GM23248 (cell line): ENCODE results near the gene F5.

ENCODE experiments used
- EZH2 ChIP-seq: fragments of 200-600 bp; sonication (generic); IDR thresholded peaks from 2 replicates; pipeline ENCODE4 v1.6.1; 2018; ENCODE audit warnings: antibody characterized with exemption, mild to moderate bottlenecking; ENCODE audit not compliant: insufficient read depth, poor library complexity, severe bottlenecking
- EZH2phosphoT487 ChIP-seq: fragments of 200-600 bp; sonication (generic); IDR thresholded peaks from 2 replicates; pipeline ENCODE4 v1.6.1; 2018; ENCODE audit warnings: antibody characterized with exemption, moderate library complexity, mild to moderate bottlenecking, low read depth; ENCODE audit not compliant: insufficient read depth

- no peak for TF ChIP-seq EZH2phosphoT487
- TF ChIP-seq EZH2: no peak
Observed at GRCh38 chr1:169610108-169610507, 23.8 kb upstream of the F5 start.
